SK-N-SH treated with all-trans-retinoic acid at 6 μM for 48 hours (cell line): ENCODE data around the gene PDGFRB.

Experiments
- ARNTL ChIP-seq: fragments of 450-650 bp; formaldehyde crosslinking; IDR thresholded peaks from 2 replicates; pipeline ENCODE4 v1.5.0; 2020; ENCODE audit warnings: low read depth, mild to moderate bottlenecking, moderate library complexity, borderline replicate concordance
- CSDC2 ChIP-seq: fragments of 250-450 bp; sonication (Bioruptor Pico); IDR thresholded peaks from 2 replicates; pipeline ENCODE4 v1.5.0; 2020; ENCODE audit warnings: mild to moderate bottlenecking, moderate library complexity
- GLIS3 ChIP-seq: fragments of 250-450 bp; sonication (Bioruptor Pico); IDR thresholded peaks from 2 replicates; pipeline ENCODE4 v1.5.0; 2020; ENCODE audit warnings: mild to moderate bottlenecking, moderate library complexity
- OSR1 ChIP-seq: fragments of 250-450 bp; sonication (Bioruptor Pico); IDR thresholded peaks from 2 replicates; pipeline ENCODE4 v1.8.0; 2022; ENCODE audit warnings: moderate library complexity, mild to moderate bottlenecking, inconsistent platforms
- RARB ChIP-seq: fragments of 250-450 bp; sonication (Bioruptor Pico); IDR thresholded peaks from 2 replicates; pipeline ENCODE4 v1.8.0; 2021; ENCODE audit warnings: mild to moderate bottlenecking, moderate library complexity
- TCF4 ChIP-seq: fragments of 250-450 bp; sonication (Bioruptor Pico); IDR thresholded peaks from 2 replicates; pipeline ENCODE4 v1.8.0; 2021; ENCODE audit warnings: mild to moderate bottlenecking, moderate library complexity, borderline replicate concordance
- TOX ChIP-seq: fragments of 250-450 bp; sonication (Bioruptor Pico); IDR thresholded peaks from 2 replicates; pipeline ENCODE4 v1.8.0; 2021; ENCODE audit warnings: mild to moderate bottlenecking, moderate library complexity, borderline replicate concordance
- ZC3H10 ChIP-seq: fragments of 250-450 bp; sonication (Bioruptor Pico); IDR thresholded peaks from 2 replicates; pipeline ENCODE4 v1.5.1; 2021; ENCODE audit warnings: mild to moderate bottlenecking, moderate library complexity
- ZFP3 ChIP-seq: fragments of 250-450 bp; sonication (Bioruptor Pico); IDR thresholded peaks from 2 replicates; pipeline ENCODE4 v1.5.0; 2020; ENCODE audit warnings: mild to moderate bottlenecking, moderate library complexity
- ZFP30 ChIP-seq: fragments of 450-650 bp; formaldehyde crosslinking; IDR thresholded peaks from 2 replicates; pipeline ENCODE4 v1.5.0; 2022; ENCODE audit warnings: mild to moderate bottlenecking, moderate library complexity
- ZNF8 ChIP-seq: fragments of 450-650 bp; formaldehyde crosslinking; IDR thresholded peaks from 2 replicates; pipeline ENCODE4 v1.5.0; 2020; ENCODE audit warnings: mild to moderate bottlenecking, moderate library complexity
- TF ChIP-seq, protein P1 (sequence below): fragments of 250-450 bp; sonication (Bioruptor Pico); IDR thresholded peaks from 2 replicates; pipeline ENCODE4 v1.5.1; 2020; ENCODE audit warnings: low read depth, mild to moderate bottlenecking, moderate library complexity
- TF ChIP-seq, protein P2 (sequence below): fragments of 250-450 bp; sonication (Bioruptor Pico); IDR thresholded peaks from 2 replicates; pipeline ENCODE4 v1.8.0; 2020; ENCODE audit warnings: mild to moderate bottlenecking, moderate library complexity, borderline replicate concordance

DNA sequence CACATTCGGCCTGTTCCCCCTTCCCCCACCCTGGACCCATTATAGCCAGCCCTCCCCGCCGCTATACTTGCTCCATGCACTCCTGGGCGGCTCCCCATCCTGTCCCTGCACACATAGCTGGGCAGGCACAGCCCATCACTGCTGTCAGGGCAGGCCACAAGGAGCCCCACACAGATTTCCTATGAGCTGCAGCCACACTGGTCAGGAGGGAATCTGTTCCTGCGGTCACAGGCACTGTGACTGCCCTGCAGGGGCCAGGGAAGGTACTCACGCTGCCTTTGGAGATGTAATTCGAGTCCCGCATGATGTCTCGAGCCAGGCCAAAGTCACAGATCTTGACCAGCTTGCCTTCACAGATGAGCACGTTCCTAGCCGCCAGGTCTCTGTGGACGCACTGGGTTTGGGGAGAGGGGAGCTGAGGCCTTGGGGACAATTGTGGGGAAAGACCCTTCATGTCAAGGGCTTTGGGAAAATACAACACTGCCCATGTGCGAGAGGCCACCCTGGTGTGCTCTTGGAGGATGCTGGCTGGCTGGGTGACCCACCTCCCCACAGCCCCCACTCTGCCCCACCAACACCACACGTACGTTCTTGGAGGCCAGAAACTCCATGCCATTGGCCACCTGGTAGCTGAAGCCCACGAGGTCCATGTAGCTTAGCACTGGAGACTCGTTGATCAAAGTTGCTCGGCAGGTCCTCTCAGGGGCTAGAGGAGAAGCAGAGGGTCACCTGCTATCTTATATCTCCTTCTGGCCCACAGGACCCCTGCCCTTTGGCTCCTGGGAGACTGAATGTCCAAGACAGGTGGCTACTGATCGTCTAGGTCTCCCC is 34.8 kb downstream of the PDGFRB start:
- TF ChIP-seq ZC3H10, result no peak
- TF ChIP-seq ZFP30 (CRISPR knock-in tag), result no peak
- TF ChIP-seq ZNF8 (CRISPR knock-in tag), result no peak
- TF ChIP-seq ZFP3 (CRISPR knock-in tag), result no peak
- no peak for TF ChIP-seq ARNTL
- TF ChIP-seq, protein P1, sequence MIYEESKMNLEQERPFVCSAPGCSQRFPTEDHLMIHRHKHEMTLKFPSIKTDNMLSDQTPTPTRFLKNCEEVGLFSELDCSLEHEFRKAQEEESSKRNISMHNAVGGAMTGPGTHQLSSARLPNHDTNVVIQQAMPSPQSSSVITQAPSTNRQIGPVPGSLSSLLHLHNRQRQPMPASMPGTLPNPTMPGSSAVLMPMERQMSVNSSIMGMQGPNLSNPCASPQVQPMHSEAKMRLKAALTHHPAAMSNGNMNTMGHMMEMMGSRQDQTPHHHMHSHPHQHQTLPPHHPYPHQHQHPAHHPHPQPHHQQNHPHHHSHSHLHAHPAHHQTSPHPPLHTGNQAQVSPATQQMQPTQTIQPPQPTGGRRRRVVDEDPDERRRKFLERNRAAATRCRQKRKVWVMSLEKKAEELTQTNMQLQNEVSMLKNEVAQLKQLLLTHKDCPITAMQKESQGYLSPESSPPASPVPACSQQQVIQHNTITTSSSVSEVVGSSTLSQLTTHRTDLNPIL, result no peak
- TF ChIP-seq CSDC2 (CRISPR knock-in tag), result no peak
- TF ChIP-seq, protein P2, sequence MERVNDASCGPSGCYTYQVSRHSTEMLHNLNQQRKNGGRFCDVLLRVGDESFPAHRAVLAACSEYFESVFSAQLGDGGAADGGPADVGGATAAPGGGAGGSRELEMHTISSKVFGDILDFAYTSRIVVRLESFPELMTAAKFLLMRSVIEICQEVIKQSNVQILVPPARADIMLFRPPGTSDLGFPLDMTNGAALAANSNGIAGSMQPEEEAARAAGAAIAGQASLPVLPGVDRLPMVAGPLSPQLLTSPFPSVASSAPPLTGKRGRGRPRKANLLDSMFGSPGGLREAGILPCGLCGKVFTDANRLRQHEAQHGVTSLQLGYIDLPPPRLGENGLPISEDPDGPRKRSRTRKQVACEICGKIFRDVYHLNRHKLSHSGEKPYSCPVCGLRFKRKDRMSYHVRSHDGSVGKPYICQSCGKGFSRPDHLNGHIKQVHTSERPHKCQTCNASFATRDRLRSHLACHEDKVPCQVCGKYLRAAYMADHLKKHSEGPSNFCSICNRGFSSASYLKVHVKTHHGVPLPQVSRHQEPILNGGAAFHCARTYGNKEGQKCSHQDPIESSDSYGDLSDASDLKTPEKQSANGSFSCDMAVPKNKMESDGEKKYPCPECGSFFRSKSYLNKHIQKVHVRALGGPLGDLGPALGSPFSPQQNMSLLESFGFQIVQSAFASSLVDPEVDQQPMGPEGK (CRISPR knock-in tag), result no peak
- TF ChIP-seq TCF4, result no peak
- no peak for TF ChIP-seq GLIS3 (CRISPR knock-in tag)
- TF ChIP-seq OSR1, result no peak
- TF ChIP-seq RARB (CRISPR knock-in tag), result no peak
- no peak for TF ChIP-seq TOX (CRISPR knock-in tag)
